HG03469 (cell line): ENCODE results near the gene STPG2.

ENCODE experiments used
- ATAC-seq: cut with Tn5 transposase; IDR thresholded peaks from one replicate; pipeline ENCODE4 v1.9.1; 2021; ENCODE audit warnings: mild to moderate bottlenecking, moderate library complexity, moderate number of reproducible peaks; ENCODE audit not compliant: unreplicated experiment

STPG2 gene

GRCh38 chr4:98143001-98143899 is at the start of gene STPG2:
Gene STPG2, minus strand, starts transcription at chr4:98143476.
- peak; percentile 98 for ATAC-seq

DNA sequence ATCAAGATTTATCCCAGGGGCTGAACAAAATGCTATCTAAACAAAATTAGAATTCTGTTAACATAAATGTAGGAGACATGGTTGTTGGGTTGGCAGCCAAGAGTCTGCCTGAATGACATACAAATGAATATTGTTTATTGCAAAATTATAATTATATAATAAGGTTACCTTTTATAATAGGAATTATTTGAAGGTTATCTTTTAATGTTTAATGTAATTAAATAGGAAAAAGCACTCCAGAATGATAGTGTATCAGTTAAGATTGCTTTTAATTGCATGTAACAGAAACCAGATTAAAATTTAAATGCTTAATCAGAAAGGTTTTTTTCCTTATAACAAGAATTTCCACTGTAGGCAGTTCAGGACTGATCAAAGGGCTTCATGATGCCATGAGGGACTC is 42.0 kb upstream of the STPG2 start:
- no peak for ATAC-seq

DNA sequence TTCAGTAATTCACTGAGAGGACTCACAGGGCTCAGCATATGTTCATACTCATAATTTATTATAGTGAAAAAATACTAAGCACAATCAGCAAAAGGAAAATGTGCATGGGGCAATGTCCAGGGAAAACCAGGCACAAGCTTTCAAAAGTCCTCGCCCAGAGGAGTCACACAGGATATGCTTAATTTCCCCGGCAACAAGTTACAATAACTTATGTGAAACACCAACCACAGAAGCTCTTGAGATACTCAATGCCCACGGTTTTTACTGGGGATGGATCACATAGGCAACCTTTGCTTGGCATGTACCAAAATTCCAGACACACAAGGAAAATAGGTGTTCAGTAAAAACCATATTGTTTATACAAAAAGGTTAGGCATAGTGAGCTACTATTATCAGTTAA is 38.5 kb upstream of the STPG2 start:
- no peak for ATAC-seq

DNA sequence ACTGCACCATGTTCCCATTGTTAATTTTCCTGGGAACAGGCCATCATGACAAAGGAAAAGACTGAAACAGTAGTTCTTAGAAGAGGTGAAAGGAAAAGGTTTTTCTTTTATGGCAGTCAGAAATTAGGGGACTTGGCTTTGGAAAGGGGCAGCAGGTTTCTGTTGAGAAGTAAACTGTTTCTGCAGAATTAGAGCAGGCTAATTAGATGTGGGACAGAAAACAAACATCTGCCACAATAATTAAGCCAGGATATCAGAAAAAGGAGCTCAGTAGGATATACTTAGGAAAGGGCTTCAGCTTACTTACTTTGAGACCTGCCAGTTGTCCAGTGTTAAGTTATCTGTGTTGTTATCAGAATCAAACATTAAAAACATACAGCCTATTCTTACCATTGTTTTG is 36.7 kb upstream of the STPG2 start:
- no peak for ATAC-seq

- no peak for ATAC-seq
Observed at GRCh38 chr4:98176531-98176930, 33.3 kb upstream of the STPG2 start.

GRCh38 chr4:98170035-98170434 is 26.8 kb upstream of the STPG2 start:
- no peak for ATAC-seq

GRCh38 chr4:98166731-98167041 is 23.4 kb upstream of the STPG2 start:
- no peak for ATAC-seq

DNA sequence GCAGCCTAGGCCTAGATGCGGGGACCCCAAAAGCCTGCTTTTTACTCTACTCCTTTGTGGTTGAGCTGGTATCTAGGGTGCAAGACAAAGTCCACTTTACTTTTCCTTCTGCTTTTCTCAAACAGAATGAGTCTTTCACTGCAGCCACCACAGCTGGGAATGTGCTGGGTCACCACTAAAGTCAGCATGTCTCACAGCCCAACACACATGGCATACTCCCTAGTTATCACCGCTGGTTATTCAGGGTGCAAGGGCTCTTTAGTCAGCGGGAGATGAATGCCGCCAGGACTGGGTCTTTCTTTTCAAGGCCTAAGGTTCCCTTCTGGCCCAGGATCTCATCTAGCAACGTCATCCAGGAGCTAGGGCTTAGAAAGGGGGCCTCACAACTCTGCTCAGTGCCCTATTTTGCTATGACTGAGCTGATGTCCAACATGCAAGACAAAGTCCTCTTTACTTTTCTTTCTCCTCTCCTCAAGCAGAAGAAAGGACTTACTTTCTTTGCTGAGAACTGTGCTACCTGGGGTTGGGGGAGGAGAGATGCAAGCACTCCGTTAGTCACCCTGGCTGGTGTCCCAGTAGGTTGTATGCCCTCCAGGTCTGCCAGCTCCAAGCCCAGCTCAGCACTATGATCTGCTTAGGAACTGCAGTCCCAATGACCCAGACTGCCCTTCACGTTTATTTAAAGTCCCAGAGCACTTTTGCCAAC is 22.9 kb upstream of the STPG2 start:
- ATAC-seq: no peak

- ATAC-seq: no peak
Observed at GRCh38 chr4:98162696-98163095, 19.4 kb upstream of the STPG2 start.

- peak; percentile 45 for ATAC-seq
Observed at GRCh38 chr4:98151145-98151924, 8.1 kb upstream of the STPG2 start.

DNA sequence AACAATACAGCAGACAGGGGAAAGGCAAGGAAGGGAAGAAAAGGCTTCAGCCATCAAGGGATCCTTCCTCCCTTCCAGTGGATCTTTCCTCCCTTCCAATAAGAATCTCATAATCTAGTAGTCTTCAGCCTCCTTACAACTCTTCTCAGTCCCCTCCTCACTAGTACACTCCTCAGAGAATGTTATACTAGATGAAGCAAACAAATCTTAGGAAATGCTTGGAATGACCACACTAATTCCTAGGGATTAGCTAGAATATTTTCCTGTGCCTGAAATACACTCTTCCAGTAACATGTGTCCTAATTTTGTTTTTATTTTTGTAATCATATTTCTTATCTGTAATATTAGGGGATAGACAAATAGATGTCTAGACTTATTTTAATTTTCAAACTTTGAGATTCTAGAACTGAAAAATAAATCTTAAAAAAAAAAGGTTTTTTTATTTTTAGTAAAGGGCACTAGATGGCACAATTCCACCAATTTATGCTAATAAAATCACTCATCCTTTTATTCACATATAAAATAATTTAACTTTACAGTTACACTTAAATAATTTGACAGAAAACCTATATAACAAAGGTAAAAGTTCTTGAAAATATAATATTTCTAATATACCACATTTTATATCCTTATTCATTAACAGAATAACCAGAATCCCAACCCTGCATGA is 7.0 kb upstream of the STPG2 start:
- no peak for ATAC-seq

DNA sequence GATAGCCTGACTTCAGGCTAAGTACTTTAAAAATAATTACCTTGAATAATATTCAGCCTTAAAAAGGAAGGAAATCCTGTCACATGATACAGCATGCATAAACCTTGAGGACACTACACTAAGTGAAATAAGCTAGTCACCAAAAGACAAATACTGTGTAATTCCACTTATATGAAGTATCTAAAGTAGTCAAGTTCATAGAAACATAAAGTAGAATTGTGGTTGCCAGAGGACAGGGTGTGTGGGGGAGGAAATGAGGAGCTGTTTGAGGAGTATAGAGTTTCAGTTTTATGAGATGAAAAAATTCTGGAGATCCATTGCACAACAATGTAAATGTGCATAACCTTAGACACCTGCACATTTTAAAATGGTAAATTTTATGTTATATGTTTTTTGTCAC is 5.6 kb upstream of the STPG2 start:
- no peak for ATAC-seq

- ATAC-seq: no peak
Observed at GRCh38 chr4:98126141-98126540, 17.1 kb downstream of the STPG2 start.

- ATAC-seq: no peak
Observed at GRCh38 chr4:98125585-98125984, 17.7 kb downstream of the STPG2 start.

GRCh38 chr4:98117363-98117762 is 25.9 kb downstream of the STPG2 start:
- ATAC-seq: no peak

DNA sequence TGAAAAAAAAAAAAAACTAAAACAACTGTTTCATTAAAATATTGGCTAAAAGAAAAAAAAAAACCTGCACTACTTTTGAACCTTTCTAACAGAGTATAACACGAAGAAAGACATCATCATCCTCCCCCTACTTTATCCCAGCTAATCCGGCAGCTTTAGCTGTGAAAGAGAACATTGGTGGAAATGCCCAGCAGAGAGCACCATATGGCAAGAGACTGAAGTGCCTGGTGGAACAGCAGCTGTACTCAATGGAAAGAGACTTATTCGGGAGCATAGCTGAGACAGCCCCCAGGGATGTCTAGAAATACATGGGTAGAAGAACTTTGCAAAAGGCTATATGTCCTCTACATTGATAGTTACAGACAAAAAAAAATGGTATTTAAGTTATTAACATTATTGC is 30.3 kb downstream of the STPG2 start:
- ATAC-seq: no peak

GRCh38 chr4:98110929-98111328 is 32.3 kb downstream of the STPG2 start:
- no peak for ATAC-seq

DNA sequence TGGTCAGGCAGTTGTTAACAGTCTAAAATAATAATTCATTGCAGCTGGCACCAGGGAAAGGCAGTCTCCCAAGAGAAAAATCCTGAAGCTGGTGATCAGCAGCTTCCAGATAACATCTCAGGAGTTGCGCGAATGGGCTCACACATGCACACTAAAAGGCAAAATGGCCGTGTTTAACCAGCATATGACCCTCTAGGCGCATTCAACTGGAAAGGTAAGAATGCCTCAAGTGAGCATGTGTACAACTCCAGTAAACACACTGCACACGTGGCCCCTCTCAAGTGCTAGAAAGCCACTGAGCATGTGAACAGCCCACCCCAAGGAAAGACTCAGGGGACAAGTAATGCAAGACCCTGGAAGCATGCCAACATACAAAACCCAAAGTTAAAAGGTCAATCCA is 33.1 kb downstream of the STPG2 start:
- no peak for ATAC-seq

DNA sequence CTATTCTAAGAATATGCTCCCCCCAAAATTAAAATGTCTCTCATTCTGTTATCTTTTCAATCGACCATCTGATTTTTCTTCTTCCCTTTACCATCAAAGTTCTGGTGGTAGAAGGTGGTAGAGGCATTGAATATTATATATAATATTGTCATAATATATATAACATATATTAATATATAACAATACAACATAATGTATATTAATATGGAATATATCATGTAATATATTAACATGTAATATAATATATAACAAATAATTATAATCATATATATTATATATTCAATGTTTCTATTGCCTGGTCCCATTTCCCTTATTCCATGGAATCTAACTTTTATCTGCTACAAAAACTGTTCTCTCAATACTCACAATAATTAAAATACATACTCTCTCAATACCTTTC is 40.6 kb downstream of the STPG2 start:
- no peak for ATAC-seq

GRCh38 chr4:98101988-98102387 is 41.3 kb downstream of the STPG2 start:
- ATAC-seq: no peak

- ATAC-seq: no peak
Observed at GRCh38 chr4:98098764-98099163, 44.5 kb downstream of the STPG2 start.
